Endothelial cell of umbilical vein (primary cell): ENCODE results near the gene PRKAG2. TPM values are rescaled to one million over a fixed set of nuclear protein-coding genes. Genes with fewer than 3 reads are reported as not detected.

ENCODE experiments used
- BruUV-seq: library from RNA; stranded (reverse); fragments of 400-500 nt; replicated peaks from 2 replicates; lab custom pipeline; 2021; lab: Mats Ljungman, UMichigan
- CTCF ChIA-PET: fragments of 300-600, 350-600 bp; sonication (Branson Sonifier 250); formaldehyde crosslinking; loops from one replicate; lab custom pipeline; 2021; ENCODE audit warnings: antibody characterized with exemption, inconsistent platforms; lab: Charles Lee
- POLR2A ChIA-PET: fragments of 300-600, 350-600 bp; sonication (Branson Sonifier 250); formaldehyde crosslinking; loops from one replicate; lab custom pipeline; 2021; ENCODE audit warnings: antibody characterized with exemption, inconsistent platforms; lab: Charles Lee
- DNase-seq: peaks from one replicate; pipeline ENCODE4 v3.0.0-alpha.2; 2011; ENCODE audit warnings: low read depth, low spot score
- FAIRE-seq: peaks from 2 replicates; lab custom pipeline; 2011; peaks lifted over from hg19 to GRCh38; lab: Jason Lieb, UNC
- H2AFZ ChIP-seq: 2 replicates; pipeline ENCODE4 v1.6.0; 2012; ENCODE audit warnings: low read depth, low read length, control low read depth, inconsistent platforms
- H3K27ac ChIP-seq: 2 replicates; pipeline ENCODE4 v1.5.1; 2011; ENCODE audit warnings: low read depth, mild to moderate bottlenecking, control low read depth, low read length, moderate library complexity; ENCODE audit not compliant: insufficient read depth
- H3K27me3 ChIP-seq, 2 experiments: 2 replicates each; pipeline versions ENCODE4 v1.6.0 to v1.6.1; 2011; ENCODE audit warnings: low read length in 2 of 2, mixed read lengths in 1 of 2; ENCODE audit not compliant: control insufficient read depth in 2 of 2, insufficient read depth in 2 of 2
- H3K36me3 ChIP-seq, 2 experiments: 2 replicates in 1 of 2; 3 replicates in 1 of 2; pipeline ENCODE4 v1.5.1; 2011; ENCODE audit warnings: low read length in 2 of 2, mild to moderate bottlenecking in 1 of 2, moderate library complexity in 1 of 2; ENCODE audit not compliant: control insufficient read depth in 2 of 2, insufficient read depth in 2 of 2; ENCODE audit errors: extremely low read depth in 1 of 2
- H3K4me1 ChIP-seq: 3 replicates; pipeline ENCODE4 v1.5.1; 2011; ENCODE audit warnings: mild to moderate bottlenecking, low read length; ENCODE audit not compliant: control insufficient read depth, insufficient read depth; ENCODE audit errors: extremely low read depth
- H3K4me2 ChIP-seq: 2 replicates; pipeline ENCODE4 v1.6.1; 2011; ENCODE audit warnings: low read length, control low read depth, mixed read lengths; ENCODE audit not compliant: insufficient read depth
- H3K4me3 ChIP-seq, 3 experiments: fragments of 200-600 bp in 1 of 3; sonication (generic), shearing (Covaris generic) in 1 of 3; replicated peaks in 1 of 3; 2 replicates each; pipeline ENCODE4 v1.5.1; 2011 to 2016; ENCODE audit warnings: control low read depth in 3 of 3, low read length in 3 of 3, mild to moderate bottlenecking in 2 of 3, inconsistent platforms in 1 of 3, low read depth in 1 of 3, moderate library complexity in 1 of 3; ENCODE audit not compliant: insufficient read depth in 1 of 3
- H3K79me2 ChIP-seq: 2 replicates; pipeline ENCODE4 v1.6.0; 2012; ENCODE audit warnings: low read length, inconsistent platforms; ENCODE audit not compliant: control insufficient read depth, insufficient read depth
- H3K9ac ChIP-seq: replicated peaks from 2 replicates; pipeline ENCODE3; 2011; ENCODE audit warnings: low read length, control low read depth; ENCODE audit not compliant: insufficient read depth; ENCODE audit errors: extremely low read depth
- H3K9me1 ChIP-seq: replicated peaks from 3 replicates; pipeline ENCODE4 v1.6.0; 2011; ENCODE audit warnings: mild to moderate bottlenecking, low read length; ENCODE audit not compliant: control insufficient read depth, insufficient read depth; ENCODE audit errors: extremely low read depth
- H3K9me3 ChIP-seq: replicated peaks from 2 replicates; pipeline ENCODE4 v1.5.1; 2012; ENCODE audit warnings: low read length, inconsistent platforms; ENCODE audit not compliant: control insufficient read depth, insufficient read depth
- H4K20me1 ChIP-seq: replicated peaks from 2 replicates; pipeline ENCODE3; 2011; ENCODE audit warnings: mild to moderate bottlenecking, low read length; ENCODE audit not compliant: control insufficient read depth, insufficient read depth; ENCODE audit errors: extremely low read depth
- CTCF ChIP-seq, 2 donors: IDR thresholded peaks; 1 replicate in 1 of 2; 2 replicates in 1 of 2; pipeline ENCODE4 v1.5.1; 2011; ENCODE audit warnings: low read length in 2 of 2, mild to moderate bottlenecking in 2 of 2, moderate library complexity in 2 of 2, control low read depth in 1 of 2, inconsistent platforms in 1 of 2, low read depth in 1 of 2; ENCODE audit not compliant: insufficient read depth in 1 of 2; ENCODE audit errors: extremely low read depth in 1 of 2
- EZH2 ChIP-seq: IDR thresholded peaks from 2 replicates; pipeline ENCODE4 v1.6.1; 2012; ENCODE audit warnings: borderline replicate concordance, low read depth, mild to moderate bottlenecking, moderate library complexity, low read length, inconsistent platforms; ENCODE audit not compliant: severe bottlenecking
- FOS ChIP-seq: IDR thresholded peaks from 2 replicates; pipeline ENCODE4 v1.6.1; 2011; ENCODE audit warnings: mild to moderate bottlenecking, low read length, moderate library complexity, borderline replicate concordance; ENCODE audit not compliant: insufficient read depth
- GATA2 ChIP-seq: IDR thresholded peaks from 2 replicates; pipeline ENCODE4 v1.7.0; 2011; ENCODE audit warnings: low read depth, mild to moderate bottlenecking, moderate library complexity, mixed read lengths, low read length; ENCODE audit not compliant: insufficient read length, insufficient read depth
- JUN ChIP-seq: IDR thresholded peaks from 2 replicates; pipeline ENCODE4 v1.6.1; 2011; ENCODE audit warnings: borderline replicate concordance, low read depth; ENCODE audit not compliant: insufficient read length, insufficient read depth
- MAX ChIP-seq: IDR thresholded peaks from 2 replicates; pipeline ENCODE4 v1.6.1; 2011; ENCODE audit not compliant: insufficient read depth, insufficient read length
- MYC ChIP-seq: IDR thresholded peaks from one replicate; pipeline ENCODE4 v1.6.1; 2011; ENCODE audit warnings: mild to moderate bottlenecking, low read depth, low read length
- POLR2A ChIP-seq: IDR thresholded peaks from 2 replicates; pipeline ENCODE4 v1.6.1; 2012; ENCODE audit warnings: low read depth, mild to moderate bottlenecking, control low read depth, low read length
- POLR2AphosphoS5 ChIP-seq: IDR thresholded peaks from 2 replicates; pipeline ENCODE4 v1.6.1; 2012; ENCODE audit warnings: low read depth, mild to moderate bottlenecking, control low read depth, low read length, moderate library complexity; ENCODE audit not compliant: insufficient read depth
- dilution Hi-C: fragments of 300-500 bp; cut with MboI; formaldehyde crosslinking; loops from one replicate; pipeline ENCODE4 v1.15.0; 2019; ENCODE audit warnings: low sequenced_read_pairs; ENCODE audit not compliant: extremely low pct_ligation_motif_present
- intact Hi-C: fragments of 100-400 bp; cut with micrococcal nuclease; formaldehyde crosslinking; loops from one replicate; pipeline ENCODE4 v1.10.0; 2022
- polyA plus RNA-seq, 4 experiments: library from polyadenylated mRNA; depleted of rRNA in 3 of 4; stranded (reverse) in 3 of 4; unstranded in 1 of 4; fragments of >200 nt; gene quantifications; 2 replicates each; pipeline versions ENCODE4 v1.2.1 to v1.2.3, GENCODE V29; 2011 to 2012; ENCODE audit warnings: missing spikeins in 1 of 4
- total RNA-seq: library from RNA; stranded (reverse); gene quantifications from 2 replicates; pipeline ENCODE4 v1.2.3, GENCODE V29; 2021

The PRKAG2 gene
- total and polyA plus RNA-seq, 2 donors (not counting 3 experiments of a cell fraction or from before 2014, with no cell fraction given) = 19.3 to 51.5 TPM

- H3K9ac ChIP-seq = no peak overlapping the region
- BruUV-seq = no TSS peak
- DNase-seq (no peak), FAIRE-seq (no peak)
- ChIA-PET CTCF (no interaction called here), POLR2A (no interaction called here)
- no peaks in the 10 kb centered on the region for H3K79me2 ChIP-seq
- no peaks in the 10 kb centered on the region for H4K20me1 ChIP-seq
- no peak overlapping the region for H2AFZ ChIP-seq
- no peaks in the 10 kb centered on the region for H3K9me1 ChIP-seq
- no peak overlapping the region for H3K4me2 ChIP-seq
- no peaks in the 10 kb centered on the region for H3K36me3 ChIP-seq
- no peaks in the 10 kb centered on the region for H3K4me1 ChIP-seq
- no peak for TF ChIP-seq GATA2
- no peak for TF ChIP-seq EZH2
- TF ChIP-seq MAX = no peak
- TF ChIP-seq MYC = no peak
- TF ChIP-seq CTCF (IDR thresholded peaks at IDR 0.05; ENCODE audit: extremely low read depth in 1 of 2, insufficient read depth in 1 of 2, low read depth in 1 of 2, low read length in 2 of 2) = no peak
- no peak for TF ChIP-seq JUN
- TF ChIP-seq FOS = no peak
- no peak for TF ChIP-seq POLR2AphosphoS5
- TF ChIP-seq POLR2A = no peak
- intact Hi-C loops = no loop called here
- no peak overlapping the region for H3K4me3 ChIP-seq
- no peak overlapping the region for H3K27ac ChIP-seq
- no peaks in the 10 kb centered on the region for H3K9me3 ChIP-seq
- dilution Hi-C loops = no loop called here
- H3K27me3 ChIP-seq = no peaks in the 10 kb centered on the region
Measured at GRCh38 chr7:151647874-151648273, 229.0 kb downstream of the PRKAG2 start.
